ENCODE data around the gene GPC1.
A peak's percentile ranks its signal among the peaks of the same experiment; 100 is the strongest.
"Not testable (repeated sequence)": the region's sequence is repeated elsewhere in the genome, so short reads cannot be mapped to it uniquely, and the experiment has no call there.

GRCh38 chr2:240494942-240495341 is 59.5 kb downstream of the GPC1 start:
- peak; percentile 37 to 46 for TF ChIP-seq CTCF (conservative IDR thresholded peaks at IDR 0.05 in 1 of 2, IDR thresholded peaks at IDR 0.05 in 1 of 2; ENCODE audit: low read depth in 1 of 2, low read length in 2 of 2)
- TF ChIP-seq EZH2 (IDR thresholded peaks at IDR 0.05; ENCODE audit: low read length, missing control alignments) = not testable (repeated sequence)

All from fibroblast of lung (primary cell).